Measurements from ENCODE around the gene PRTN3.
"Not testable (repeated sequence)": the region's sequence is repeated elsewhere in the genome, so short reads cannot be mapped to it uniquely, and the experiment has no call there.

Gene PRTN3

GRCh38 chr19:849195-849594 is 8.4 kb downstream of the PRTN3 start:
- not testable (repeated sequence) for DNase-seq

GRCh38 chr19:850221-850978 is 9.6 kb downstream of the PRTN3 start:
- peak; percentile 79 for DNase-seq

GRCh38 chr19:850979-851335 is 10.2 kb downstream of the PRTN3 start:
- DNase-seq = no peak

GRCh38 chr19:852136-853013 is 11.6 kb downstream of the PRTN3 start, which contains the start of gene ELANE:
TSS of gene ELANE (plus strand) at chr19:852303. CDS start at chr19:852329, 26 bp downstream.
- DNase-seq = no peak

GRCh38 chr19:853014-853585 is 12.3 kb downstream of the PRTN3 start:
- DNase-seq = no peak

- DNase-seq = not testable (repeated sequence)
Measured at GRCh38 chr19:853614-854220, 12.9 kb downstream of the PRTN3 start.

GRCh38 chr19:854549-854948 is 13.8 kb downstream of the PRTN3 start:
- DNase-seq = no peak

GRCh38 chr19:855142-855541 is 14.3 kb downstream of the PRTN3 start:
- DNase-seq = no peak

- no peak for DNase-seq
Measured at GRCh38 chr19:855566-856120, 14.8 kb downstream of the PRTN3 start.

GRCh38 chr19:858284-858683 is 17.5 kb downstream of the PRTN3 start:
- no peak for DNase-seq

GRCh38 chr19:858868-859843 is 18.4 kb downstream of the PRTN3 start, which contains the start of gene CFD:
TSS of gene CFD (plus strand) at chr19:859664. CDS start at chr19:859690, 26 bp downstream.
- DNase-seq = no peak

GRCh38 chr19:861141-861755 is 20.4 kb downstream of the PRTN3 start:
- no peak for DNase-seq

GRCh38 chr19:861756-862580 is 21.2 kb downstream of the PRTN3 start:
- peak; percentile 64 for DNase-seq

- no peak for DNase-seq
Measured at GRCh38 chr19:862581-863314, 21.9 kb downstream of the PRTN3 start.

- no peak for DNase-seq
Measured at GRCh38 chr19:863315-863620, 22.5 kb downstream of the PRTN3 start.

- DNase-seq = no peak
Measured at GRCh38 chr19:866769-867300, 26.0 kb downstream of the PRTN3 start.

GRCh38 chr19:867301-867793 is 26.5 kb downstream of the PRTN3 start:
- DNase-seq = no peak

- DNase-seq = no peak
Measured at GRCh38 chr19:867855-868457, 27.2 kb downstream of the PRTN3 start.
